Stimulated activated CD8-positive, alpha-beta memory T cell treated with anti-CD3 and anti-CD28 coated beads, Interleukin-15, amount 100 ng/mL, for 24 hours (primary cell): ENCODE data around the gene DOK4.
"Not testable (repeated sequence)": the region's sequence is repeated elsewhere in the genome, so short reads cannot be mapped to it uniquely, and the experiment has no call there.

Source experiments
- DNase-seq: peaks from one replicate; pipeline ENCODE4 v3.0.0-alpha.2; 2020; ENCODE audit warnings: low read depth

Gene DOK4

DNA sequence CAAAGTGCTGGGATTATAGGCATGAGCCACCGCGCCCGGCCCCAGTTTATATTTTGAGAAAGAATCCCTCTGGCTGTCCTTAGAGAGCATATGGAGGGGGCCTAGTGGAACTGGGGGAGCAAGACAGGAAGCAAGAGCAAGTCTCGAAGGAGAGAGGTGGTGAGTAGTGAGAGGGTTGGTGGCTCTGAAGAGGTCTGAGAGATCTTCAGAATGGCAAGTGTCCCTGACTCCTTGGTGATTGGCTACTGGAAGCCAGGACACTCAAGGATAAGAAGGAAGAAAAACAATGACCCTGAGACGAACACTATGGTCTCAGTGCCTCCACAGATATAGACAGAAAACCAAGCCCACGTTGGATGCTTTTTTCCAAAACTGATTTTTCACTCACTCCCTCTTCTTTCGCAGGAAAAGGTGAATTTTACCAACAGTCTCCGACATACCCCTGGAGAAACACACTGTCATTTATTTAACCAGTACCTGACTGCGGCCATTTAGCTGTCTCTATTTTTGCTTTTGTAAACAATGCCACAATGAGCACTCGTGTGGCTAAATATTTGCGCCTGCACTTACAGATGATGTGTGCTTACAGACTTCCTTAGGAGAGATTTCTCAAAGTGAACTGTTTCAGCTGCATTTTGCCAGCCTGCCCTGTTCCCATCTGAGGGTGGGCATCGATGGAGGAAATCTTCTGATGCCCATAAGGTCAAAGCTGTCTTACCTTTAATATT lies 15.9 kb upstream of the DOK4 start:
- no peak for DNase-seq

DNA sequence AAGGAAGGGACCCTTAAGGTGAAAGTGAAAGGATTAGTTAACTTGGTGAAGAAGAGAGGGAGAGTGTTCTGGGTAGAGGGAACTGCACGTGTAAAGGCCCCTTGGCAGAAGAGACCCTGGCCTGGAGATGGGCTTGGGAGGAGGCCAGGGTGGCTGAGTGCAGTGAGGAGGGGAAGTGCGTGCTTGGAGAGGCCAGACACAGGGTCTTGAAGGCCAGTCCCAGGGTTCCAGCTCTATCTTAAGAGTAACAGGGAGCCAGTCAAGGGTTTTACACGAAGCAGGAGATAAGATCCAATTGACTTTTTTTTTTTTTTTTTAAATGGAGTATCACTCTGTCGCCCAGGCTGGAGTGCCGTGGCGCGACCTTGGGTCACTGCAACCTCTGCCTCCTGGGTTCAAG lies 15.2 kb upstream of the DOK4 start:
- DNase-seq = no peak

DNA sequence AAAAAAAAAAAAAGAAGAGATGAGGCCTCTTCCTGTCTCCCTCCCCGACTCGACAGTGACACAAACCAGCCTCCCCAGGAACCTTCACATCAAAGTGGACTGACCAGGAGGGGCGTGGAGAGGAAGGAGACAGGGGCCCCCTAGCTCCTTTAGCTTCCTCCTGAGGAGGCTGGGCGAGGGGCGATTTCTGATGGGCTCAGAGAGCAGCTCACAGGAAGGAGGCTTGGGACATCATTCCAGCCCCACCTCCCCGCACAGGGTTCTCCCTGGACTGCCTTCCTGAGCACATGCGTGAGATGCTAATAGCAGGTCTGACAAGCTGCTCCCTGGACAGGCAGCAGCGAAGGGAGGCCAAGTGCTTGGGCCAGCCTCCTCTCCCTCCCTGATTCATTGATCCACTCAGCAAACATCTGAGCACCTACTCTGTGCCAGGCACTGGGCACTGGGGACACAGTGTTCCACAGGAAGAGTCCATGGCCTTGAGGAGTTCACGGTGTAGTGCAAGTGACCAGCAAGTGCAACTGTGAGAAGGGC lies 14.4 kb upstream of the DOK4 start:
- DNase-seq = no peak

DNA sequence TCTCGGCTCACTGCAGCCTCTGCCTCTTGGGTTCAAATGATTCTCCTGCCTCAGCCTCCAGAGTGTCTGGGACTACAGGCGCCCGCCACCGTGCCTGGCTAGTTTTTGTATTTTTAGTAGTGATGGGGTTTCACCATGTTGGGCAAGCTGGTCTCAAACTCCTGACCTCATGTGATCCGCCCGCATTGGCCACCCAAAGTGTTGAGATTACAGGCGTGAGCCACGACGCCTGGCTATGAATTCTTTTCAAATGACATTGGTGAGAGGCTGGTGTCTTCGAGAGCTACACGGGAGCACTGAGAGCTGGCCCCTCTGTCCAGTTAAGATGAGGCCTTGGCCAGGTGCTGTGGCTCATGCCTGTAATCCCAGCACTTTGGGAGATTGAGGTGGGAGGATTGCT lies 13.6 kb upstream of the DOK4 start:
- DNase-seq = not testable (repeated sequence)

DNA sequence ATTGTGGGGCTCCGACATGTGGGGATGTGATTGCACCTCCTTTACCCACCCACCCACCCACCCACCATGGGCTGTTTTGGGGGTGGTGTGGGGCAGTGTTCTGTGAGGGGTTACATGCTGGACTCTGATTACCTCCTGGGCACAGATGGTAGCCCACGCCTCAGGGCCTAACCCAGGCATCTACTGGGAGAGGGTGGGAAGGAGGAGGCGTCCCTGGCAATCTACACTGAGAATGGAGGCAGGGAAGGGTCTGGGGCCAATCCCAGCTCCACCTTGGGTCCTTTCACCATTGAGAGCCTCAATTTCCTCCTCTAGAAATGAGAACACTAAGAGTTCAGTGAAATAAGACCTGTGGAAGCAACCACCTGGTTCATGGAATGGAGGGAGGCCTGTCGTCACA lies 11.7 kb upstream of the DOK4 start:
- DNase-seq = no peak

DNA sequence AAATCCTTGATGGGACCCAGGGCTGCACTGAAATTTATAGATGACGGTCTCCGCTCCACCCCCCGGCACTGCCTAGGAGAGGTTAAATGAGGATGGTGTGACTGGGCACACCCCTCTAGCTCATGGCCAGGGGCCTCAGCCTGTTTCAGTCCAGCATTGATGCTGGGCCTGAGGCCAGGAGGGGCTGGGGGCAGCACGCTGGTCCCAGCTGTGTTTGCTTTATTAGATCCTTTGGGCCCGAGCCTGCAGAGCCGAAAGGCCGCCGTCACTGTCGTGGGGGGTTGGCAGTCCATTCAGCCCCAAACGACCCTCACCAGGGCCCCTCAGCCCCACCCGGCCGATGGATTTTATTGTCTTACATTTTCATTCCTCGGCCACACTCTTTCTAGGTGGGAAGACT lies 10.8 kb upstream of the DOK4 start:
- no peak for DNase-seq

DNA sequence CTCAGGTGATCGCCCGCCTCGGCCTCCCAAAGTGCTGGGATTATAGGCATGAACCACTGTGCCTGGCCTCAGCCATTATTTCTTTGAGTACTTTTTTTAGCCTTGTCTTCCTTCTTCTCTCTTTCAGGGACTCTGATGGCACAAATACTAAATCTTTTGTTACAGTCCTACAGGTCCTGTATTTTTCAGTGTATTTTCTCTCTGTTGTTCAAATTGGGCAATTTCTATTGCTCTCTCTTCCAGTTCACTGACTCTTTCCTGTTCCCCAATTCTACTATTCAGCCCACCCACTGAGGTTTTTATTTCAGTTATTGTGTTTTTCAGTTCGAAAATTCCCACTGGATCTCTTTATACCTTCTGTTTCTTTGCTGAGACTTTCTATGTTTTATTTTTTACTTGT lies 7.5 kb upstream of the DOK4 start:
- DNase-seq = no peak

DNA sequence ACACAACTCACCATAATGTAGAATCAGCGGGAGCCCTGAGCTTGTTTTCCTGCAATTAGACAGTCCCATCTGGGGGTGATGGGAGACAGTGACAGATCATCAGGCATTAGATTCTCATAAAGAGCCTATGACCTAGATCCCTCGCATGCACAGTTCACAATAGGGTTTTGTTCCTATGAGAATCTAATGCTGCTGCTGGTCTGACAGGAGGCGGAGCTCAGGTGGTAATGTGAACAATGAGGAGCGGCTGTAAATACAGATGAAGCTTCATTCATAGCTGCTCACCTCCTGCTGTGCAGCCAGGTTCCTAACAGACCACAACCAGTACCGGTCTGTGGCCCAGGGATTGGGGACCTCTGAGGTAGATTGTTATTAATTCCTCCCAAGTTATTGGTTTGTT lies 2.9 kb upstream of the DOK4 start:
- no peak for DNase-seq

DNA sequence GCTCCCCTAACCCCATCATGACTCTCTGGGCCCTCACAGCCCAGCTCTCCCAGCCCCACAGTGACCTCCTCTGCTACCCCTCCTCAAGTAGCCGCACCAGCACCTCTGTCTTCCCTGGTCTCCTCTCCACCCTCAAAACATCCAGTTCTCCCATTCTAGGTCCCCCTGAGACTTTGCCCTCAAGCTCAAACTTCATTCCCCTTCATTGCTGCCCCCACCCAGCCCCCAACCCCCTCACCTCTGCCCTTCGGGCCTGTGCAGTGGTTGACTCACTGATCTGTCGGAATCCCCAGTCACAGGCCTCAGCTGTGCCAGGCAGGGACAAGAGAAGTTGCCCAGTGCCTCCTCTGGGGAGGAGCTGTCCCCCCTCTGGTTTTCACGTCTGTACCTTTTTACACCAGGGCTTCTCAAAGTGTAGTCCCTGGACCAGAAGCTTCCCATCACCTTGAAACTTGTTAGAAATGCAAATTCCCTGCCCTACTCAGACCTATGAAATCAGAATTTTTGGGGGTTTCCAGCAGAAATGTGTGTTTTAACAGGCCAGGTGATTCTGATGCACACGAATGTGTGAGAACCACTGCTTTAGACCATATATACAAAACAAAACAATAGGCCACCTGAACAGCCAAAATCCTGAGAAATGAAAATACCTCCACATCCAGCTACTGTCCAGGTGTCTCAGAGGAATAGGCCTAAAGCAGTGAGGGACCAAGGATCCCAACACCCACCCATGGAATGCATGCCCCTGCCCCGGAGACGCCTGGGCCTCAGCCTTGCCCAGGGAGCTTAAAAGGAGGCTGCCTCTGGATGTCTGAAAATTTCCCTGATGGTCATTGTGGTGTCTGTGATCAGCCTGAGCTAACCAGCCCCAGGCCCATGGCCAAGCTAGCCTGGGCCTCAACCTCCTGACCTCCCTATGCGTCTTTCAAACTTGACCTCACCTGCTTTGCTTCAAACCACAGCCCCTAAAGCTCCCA lies 853 bp upstream of the DOK4 start:
- DNase-seq = no peak

DNA sequence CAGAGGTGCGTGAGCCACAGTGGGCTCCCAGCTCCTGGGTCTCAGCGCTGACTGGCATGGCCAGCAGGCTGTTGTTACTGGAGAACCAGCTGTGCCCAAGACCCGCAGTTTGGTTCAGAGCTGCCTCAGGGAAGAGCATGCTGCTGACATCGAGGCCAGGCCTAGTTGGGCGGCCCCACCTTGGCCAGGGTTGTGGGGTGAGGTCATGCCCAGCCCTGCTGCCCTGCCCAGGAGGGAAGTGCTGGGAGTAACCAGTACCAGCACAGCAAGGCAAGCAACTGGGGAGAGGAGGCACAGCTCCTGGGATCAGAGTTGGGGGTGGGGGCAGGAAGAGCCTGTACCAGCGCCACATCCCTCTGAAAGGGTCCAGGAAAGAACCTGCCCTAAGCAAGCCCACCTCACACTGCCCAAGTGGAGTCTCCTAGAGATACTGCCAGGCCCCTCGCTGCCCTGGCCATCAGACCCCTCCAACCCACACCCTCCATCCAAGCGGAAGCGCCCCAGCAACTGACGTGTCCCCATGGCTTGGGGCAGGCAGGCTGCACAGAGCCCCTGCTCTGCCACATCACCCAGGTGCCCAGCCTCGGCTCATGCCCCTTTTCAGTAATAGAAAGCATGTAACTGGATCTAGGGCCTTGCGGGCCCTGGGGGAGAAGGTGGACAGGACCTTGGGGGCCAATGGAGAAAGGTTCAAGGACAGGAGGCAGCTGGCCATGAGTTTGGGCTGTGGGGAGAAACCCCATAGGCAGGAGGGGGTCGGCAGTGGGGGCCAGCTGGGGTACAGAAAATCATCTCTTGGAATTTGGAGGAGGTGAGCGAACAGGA lies 990 bp downstream of the DOK4 start:
- DNase-seq = no peak

DNA sequence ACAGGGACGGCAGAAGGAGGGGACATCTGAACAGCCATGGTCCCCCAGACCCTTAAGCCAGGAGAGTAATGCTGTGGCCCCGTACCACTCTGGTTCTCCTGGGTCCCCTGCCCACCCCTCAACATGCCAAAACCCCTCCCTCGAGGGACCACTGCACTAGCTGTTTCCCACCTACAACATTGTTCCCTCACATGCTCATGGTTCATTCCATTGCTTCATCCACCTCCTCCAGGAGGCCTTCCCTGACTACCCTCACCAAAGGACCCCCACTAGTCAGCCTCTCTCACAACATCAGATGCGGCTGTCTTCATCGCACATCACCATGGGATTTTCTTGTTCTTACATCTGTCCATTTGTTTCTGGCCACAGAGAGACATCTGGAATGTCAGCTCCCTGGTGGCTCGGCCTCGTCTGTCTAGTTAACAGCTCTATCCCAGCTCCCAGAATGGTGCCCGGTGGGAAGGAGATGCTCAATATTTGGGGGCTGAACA lies 1.7 kb downstream of the DOK4 start:
- DNase-seq = no peak

DNA sequence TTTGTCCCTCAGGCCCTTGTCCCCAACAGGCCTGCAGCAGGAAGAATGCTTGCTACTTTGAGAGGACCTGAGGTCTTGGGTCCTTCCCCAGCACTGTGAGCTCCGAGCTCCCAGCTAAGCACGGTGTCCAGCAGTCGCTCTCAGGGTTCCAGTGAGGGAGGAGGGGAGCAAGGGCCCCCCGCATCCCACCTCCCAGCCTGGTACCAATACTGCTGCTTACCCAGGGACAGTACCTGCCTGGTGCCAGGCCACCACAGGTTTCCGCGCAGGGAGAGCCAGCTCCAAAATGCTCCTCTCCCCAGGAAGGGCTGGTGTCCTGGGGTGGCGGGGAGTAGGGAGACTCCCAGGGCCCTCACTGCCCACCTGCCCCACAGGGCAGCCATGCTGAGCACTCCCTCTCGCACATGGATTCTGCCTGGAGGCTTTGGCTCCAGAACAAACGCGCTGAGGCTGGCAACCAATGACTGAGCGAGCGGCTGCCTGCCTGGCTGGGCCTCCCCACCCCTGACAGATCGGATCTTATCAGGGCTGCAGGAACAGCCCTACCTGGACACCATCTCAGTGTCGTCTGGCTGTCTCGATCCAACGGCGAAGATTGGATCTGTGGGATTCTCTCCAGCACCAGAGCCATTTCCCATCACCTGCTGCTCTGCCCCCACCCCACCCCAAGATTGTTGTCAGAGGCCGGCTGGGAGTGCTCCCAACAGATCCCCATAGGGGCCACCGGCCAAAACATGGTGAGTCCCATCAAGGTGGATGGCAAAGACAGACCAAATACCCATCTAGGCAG lies 2.4 kb downstream of the DOK4 start:
- DNase-seq = no peak

DNA sequence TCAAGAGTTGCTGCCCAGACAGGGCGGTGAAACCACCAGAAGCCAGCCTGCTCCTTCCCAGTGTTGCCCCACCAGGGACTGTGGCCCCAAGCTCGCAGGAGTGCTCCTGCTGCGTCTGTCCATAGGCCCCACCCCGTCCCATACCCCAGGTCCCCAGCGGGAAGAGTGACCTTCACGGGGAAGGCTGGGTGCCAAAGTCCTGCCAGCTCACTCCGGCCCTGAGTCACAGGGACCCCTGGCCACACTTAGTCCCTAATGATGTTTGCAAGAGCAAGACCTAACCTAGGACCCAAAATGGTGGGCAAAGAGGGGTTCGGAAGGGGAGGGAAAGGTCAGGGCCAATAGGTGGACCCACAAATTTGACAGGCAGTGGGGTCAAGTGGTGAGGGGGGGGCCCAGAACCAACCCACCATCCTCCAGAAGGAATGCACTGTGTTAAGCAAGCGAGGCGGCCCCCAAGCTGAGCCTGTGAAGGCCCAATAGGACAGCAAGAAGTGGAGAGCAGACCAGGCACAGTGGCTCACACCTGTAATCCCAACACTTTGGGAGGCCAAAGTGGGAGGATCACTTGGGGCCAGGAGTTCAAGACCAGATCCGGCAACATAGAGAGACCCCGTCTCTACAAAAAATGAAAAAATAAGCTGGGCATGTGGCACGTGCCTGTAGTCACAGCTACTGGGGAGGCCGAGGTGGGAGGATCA lies 3.3 kb downstream of the DOK4 start:
- no peak for DNase-seq

DNA sequence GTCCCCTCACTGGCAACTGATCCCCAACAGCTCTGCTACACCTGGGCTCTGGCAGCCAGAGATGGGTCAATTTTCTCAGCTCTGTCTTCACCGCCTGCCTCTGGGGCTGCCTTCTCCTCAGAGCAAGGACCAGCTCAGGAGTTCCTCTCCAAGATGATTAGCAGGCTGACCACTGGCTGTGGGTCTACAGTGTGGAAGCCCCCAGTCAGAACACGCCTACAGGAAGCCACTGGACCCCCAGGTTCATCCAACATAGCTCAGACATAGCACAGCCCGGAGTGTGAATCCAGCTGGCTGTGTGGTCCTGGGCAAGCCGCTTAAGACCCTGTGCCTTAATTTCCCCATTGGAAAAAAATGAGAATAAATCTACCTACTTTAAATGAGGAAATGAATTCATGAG lies 4.9 kb downstream of the DOK4 start:
- DNase-seq = no peak

DNA sequence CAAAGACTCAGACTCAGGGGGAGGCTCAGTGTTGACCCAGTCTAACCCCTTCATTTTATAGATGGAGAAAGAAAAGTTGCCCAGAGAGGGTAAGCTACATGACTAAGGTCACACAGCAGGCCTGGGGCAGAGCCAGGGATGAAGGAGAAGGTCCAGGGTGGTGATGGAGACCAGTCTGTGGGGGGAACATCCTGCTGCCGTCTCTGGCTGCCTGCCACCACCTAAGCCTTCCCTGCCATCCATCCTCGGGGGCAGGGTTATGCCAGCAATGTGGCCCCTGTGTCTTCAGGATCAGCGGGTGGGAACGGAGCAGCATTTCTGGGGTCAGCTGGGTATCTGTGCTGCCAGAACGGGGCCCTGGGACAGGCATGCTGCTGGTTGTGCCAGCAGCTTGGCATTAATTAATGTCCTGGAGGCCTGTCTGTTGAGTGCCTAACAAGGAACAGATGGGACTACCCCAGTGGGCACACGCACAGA lies 5.5 kb downstream of the DOK4 start:
- DNase-seq = no peak

DNA sequence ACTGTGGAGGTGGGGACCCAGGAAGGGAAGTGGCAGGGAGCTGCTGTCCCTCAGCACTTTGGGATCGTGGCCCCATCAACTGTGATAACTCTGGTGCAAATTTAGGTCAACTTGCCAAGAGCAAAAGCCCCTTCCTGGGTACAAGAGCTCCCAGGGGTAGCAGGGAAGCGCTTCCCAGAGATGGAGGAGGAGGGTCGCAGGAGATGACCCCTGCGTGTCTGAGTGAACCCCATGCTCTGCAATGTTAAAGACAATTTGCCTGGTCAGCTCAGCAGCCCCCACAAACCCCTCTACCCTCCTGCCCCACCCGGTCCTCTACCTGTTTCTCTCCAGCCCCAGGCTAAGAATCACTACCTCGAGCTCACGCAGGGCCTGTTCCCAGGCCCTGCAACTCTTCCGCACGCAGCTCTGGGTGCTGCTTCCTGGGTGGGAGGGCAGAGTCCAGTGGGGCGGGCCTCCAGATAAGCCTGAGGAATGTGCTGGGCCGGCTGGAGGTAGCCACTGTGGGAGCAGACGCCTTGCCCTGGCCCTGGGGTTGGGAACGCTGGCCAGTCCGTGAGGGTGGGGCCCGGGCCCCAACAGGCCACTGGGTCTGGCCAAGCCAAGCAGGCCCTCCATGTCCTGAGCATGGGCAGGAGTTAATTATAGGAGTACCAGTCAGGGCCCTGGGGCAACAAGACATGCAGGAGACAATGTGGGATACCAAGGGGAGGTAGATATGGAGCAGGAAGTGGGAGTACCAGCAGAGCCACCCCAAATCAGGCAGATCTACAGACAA lies 6.1 kb downstream of the DOK4 start:
- DNase-seq = no peak

DNA sequence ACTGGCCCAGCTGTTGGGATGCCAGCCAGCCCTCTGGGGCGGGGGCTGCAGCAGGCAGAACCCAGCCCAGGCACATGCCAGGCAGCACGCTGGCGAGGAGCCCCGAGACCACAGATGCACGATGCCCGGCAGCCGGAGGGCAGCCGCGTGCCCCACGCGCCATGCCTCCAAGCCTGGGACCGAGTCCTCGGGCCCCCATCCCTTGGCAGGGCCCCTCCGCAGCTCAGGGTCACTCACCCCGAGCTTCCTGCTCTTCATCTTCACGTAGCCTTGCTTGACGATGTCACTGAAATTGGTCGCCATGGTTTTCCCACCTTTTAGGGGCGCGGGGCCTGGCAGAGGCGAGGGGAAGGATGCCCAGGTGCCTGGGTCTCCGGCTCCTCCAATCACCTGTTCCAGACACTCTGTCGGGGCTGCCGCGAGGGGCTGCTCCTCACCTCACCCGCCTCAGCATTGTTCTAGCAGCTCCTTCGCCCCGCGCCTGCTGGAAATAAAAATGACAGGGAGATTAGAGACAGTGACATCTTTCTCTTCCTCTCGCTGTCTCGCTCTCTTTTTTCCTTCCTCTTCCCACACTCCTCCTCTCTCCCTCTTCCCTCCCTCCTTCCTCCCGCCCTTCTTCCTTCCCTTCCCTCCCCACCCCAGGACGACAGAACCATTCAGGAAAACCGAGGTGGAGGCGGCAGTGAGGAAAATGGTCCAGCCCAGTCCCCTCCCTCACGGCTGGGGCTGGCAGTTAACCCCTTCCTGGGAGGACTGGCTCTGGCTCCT lies 6.9 kb downstream of the DOK4 start:
- no peak for DNase-seq

DNA sequence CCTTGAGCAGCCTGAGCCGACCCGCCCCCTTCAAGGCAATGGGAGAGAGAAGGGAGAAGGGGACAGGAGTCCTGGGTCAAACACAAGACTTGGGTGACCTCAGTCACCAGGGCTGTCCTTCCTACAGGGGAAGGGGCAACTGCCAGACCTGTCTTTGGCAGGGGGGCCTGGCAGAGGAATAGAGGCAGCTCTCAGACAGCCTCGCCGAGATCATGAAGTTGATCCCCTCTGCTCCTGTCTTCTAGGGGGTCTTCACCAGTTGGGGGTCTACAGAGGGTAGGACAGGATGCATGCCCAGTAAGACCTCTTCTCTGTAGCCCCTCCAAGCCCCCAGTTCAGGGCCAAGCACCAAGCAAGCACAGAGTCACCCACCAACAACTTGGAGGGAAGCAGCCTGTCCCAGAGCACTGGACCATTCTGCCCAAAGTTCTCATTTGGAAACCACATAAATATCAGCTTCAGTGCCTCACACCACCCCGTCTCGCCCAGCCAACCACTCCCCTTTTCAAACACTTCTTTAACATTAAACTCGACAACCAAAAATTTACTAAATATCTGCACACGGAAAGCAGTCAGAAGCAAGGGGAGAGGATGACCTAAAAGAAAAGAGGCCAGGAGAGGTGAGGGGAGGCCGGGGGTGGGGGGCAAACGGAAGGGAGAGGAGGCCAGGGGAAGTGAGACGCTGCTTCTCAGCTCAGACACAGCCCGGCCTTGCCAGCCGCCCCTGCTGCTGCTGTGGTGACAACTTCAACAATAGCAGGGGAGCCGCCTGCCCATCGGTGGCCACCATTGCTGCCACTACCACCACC lies 7.7 kb downstream of the DOK4 start:
- DNase-seq = no peak
